ENCODE data around the gene DNAH8. TPM values are rescaled to one million over a fixed set of nuclear protein-coding genes. Genes with fewer than 3 reads are reported as not detected.
"Not testable (repeated sequence)": the region's sequence is repeated elsewhere in the genome, so short reads cannot be mapped to it uniquely, and the experiment has no call there.

The DNAH8 gene
- polyA plus RNA-seq, 3 donors = 0.28 to 0.47 (median 0.39) TPM

DNA sequence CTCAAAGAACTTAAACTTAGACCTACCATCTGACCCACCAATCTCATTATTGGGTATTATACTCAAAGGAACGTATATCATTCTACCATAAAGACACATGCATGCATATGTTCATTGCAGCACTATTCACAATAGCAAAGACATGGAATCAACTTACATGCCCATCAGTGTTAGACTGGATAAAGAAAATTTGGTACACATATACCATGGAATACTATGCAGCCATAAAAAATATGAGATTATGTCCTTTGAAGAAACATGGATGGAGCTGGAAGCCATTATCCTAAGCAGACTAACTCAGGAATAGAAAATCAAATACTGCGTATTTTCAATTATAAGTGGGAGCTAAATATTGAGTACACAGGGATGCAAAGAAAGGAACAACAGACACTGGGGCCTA is 167.0 kb downstream of the DNAH8 start:
- DNase-seq (ENCODE audit: low read depth in 3 of 3, low spot score in 2 of 3) = no peak

DNA sequence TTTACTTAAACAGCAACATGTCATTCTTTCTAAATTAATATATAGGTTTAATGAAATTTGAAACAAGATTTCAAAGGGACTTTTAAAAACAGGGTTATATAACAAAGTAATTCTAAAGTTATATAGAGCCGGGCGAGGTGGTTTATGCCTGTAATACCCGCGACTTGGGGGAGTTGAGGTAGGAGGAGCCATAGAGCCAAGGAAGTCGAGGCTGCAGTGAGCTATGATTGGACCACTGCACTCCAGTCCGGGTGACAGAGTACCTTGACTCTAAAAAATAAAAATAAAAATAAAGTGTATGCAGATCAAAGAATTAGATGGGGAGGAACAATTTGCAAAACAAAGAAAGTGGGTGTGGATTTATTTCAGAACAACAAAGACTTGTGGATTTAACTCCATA is 182.4 kb downstream of the DNAH8 start:
- no peak for DNase-seq (ENCODE audit: low read depth in 3 of 3, low spot score in 2 of 3)

DNA sequence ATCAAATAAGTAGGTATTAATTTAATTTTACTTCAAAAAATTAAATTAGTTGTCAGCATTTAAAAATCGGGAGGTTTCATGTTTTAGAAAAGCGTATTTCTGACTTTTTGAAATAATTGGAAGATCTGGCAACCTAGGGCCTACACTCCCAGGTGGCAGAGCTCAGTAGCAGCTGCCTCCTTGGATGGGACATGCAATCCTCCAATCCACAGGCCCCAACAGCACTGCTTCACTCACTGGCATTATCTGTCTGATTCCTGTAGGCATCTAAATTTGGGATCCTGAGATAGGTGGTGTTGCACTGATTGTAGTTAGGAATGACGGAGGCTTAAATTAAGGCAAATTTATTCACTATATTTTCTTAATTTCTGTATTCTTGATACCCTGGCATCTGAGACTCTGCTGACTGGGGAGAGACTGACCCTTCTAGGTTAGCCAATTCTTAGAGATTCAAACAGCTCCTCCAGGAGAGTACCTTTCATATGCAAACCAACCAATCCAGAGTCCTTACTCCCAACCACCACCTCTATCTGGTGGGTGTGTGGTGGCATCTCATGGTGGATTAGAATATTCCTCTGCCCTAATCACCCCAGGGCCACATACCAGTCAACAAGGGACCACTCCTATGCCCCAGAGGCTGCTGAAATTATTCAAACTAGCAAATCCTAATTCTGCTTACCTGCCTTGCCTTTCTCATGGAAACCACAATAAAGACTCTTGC is 186.9 kb downstream of the DNAH8 start:
- DNase-seq (ENCODE audit: low read depth in 3 of 3, low spot score in 2 of 3) = no peak

DNA sequence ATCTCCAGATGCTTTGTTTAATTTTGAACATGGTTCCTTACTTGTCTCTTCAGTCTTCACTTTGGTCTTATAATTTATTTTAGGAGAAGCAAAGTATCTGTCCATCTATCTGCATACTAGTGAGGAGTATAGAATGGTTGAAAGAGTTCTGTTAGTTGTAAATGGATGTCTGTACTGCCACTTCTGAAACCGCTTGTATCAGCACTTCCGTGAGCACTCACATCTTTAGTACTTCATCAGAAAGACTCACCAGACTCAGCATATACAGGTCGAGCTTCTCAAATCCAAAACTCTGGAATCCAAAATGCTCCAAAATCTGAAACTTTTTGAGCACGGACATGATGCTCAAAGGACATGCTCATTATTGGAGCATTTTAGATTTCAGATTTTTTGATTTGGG is 191.5 kb downstream of the DNAH8 start:
- no peak for DNase-seq (ENCODE audit: low read depth in 3 of 3, low spot score in 2 of 3)

DNA sequence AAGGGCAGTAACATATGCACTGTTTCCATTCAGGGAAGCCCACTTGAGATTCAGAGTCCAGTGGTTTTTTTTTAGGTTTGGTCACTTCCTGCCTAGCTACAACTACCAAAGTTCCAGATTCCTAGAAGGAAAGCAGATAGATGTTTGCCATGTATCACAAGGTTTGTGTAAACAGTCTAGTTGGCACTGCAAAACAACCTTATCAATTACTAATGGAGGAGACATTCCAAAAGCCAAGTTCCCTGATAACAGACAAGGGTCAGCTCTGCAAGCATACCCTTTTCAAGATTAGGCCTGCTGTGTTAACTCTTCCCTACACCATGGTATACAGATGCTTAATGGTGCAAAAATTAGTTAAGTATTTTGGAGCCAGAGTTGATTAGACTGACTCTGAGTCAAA is 192.2 kb downstream of the DNAH8 start:
- no peak for DNase-seq (ENCODE audit: low read depth in 3 of 3, low spot score in 2 of 3)

DNA sequence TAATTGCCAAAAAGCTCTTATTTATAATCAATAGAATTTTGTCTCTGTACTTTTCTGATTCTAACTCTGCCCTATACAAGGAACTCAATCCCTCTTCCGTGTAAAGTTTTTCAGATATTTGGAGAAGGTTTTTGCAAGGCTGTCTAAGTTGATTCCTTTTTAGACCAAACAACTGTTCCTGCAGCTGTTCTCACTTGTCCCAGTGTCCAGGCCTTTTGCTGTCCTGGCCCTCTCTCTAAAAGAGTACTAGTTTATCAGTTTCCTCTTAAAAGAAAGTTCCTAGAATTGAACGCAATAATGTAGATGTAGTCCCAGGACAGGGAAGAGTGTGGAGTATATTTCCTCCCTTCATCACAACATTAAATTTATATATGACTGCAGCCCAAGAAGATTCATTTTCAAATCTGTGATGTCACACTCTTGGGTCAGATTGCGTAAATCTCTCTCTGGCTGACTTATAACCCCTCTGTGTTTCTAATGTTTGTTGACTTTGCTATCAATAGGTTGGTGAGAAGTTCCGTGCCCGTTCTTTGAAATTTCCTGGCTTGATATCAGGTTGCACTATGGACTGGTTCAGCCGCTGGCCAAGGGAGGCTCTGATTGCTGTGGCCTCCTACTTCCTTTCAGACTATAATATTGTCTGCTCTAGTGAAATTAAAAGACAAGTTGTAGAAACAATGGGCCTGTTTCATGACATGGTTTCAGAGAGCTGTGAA is 194.1 kb downstream of the DNAH8 start:
- no peak for DNase-seq (ENCODE audit: low read depth in 3 of 3, low spot score in 2 of 3)

DNA sequence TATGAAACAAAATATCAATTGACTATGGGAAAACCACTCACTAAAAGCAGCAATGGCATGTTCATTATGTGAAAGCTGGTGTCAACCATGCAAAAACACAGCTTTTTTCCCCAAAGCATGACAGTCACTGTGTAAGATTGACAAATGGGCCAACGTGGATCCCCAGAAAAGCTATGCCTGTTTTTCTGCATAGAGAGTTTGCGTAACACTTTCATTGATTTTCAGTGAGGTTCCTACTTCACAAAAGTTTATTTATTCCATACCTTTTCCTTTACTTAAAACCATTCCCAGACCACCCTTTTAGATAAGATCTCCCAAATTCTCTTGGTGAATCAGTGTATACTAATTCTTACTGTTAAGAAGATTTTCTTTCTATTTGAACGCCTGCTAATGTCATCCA is 195.1 kb downstream of the DNAH8 start:
- no peak for DNase-seq (ENCODE audit: low read depth in 3 of 3, low spot score in 2 of 3)

DNA sequence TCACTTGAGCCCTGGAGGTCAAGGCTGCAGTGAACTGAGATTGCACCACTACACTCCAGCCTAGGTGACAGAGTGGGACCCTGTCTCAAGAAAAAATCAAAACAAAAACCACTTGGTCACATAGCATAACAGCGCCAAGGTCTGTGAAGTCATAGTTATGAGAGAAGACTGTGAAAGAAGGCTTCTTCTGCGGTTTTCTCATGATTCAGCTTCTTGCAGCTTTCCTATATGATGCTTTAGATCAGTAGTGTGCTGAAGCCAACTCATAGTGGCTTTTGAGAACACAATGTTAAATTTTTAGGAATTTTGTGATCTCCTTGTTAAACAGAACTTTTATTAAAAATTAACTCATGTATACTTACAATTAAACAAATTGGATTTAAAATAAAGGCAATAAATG is 197.3 kb downstream of the DNAH8 start:
- DNase-seq (ENCODE audit: low read depth in 3 of 3, low spot score in 2 of 3) = no peak

DNA sequence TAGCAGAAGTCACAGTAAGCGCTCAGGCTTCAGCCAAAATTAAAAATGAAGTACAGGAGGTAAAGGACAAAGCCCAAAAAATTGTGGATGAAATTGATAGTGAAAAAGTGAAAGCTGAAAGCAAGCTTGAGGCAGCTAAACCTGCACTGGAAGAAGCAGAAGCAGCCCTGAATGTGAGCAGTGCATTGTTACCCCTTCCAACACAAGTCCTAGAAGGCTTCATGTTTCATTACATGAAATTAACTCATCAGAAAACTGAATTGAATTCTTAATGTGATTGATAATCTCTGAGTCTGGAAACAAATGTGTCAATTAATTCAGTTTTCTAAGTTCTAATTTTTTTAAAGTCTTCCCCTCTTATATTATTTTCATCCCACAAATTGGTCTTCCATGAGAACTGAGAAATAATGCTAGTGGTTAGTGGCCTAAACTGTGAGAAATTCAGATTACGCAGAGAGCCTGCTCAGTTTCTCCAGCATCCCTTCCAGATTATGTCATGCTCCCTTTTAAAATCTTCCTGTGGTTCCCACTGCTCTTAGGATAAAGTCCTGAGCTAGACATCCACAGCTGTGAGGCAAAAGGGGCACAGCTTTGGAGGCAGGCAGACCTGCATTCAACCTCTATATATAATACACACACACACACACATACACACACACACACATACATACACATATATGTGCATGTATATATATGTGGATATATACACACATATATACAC is 200.3 kb downstream of the DNAH8 start:
- no peak for DNase-seq (ENCODE audit: low read depth in 3 of 3, low spot score in 2 of 3)

DNA sequence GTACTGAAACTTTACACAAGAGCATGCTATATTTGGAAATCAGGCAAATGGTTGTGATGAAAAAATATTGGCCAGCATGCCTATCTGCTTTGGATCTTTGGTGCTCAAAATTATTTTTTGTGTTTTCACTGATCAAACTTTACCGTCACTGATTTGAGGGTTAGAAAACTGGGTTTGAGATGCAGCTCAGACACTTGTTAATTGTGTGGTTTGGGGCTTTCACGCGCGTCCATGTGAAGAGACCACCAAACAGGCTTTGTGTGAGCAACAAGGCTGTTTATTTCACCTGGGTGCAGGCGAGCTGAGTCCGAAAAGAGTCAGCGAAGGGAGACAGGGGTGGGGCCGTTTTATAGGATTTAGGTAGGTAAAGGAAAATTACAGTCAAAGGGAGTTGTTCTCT is 206.4 kb downstream of the DNAH8 start:
- not testable (repeated sequence) for DNase-seq (ENCODE audit: low read depth in 3 of 3, low spot score in 2 of 3)

DNA sequence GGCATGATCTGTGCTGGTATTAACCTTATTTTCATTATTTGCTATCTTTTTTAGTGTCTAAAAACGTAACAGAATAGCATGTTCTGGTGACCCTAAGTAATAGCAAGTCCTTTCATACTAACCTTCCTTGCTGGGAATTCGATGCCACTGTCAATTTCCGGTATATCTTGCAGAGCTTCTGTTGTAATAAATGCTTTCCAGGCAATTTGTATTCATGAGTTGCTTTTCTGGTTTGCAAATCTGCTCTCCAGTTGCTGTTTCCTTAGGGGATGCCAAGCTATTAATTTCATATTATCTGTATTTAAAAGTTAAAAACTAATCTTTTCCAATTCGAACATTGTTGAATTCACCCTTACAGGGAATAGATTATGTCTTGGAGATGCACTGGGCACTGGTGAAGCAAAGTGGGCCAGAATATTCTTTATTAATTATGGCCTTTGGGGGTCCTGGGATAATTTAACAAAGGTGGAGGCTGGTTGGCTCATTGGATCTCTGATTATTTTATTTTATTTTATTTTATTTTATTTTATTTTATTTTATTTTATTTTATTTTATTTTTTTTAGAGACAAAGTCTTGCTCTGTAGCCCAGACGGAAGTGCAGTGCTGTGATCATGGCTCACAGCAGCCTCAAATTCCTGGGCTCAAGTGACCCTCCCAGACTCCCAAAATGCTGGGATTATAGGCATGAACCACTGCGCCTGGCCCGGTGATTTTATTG is 209.8 kb downstream of the DNAH8 start:
- no peak for DNase-seq (ENCODE audit: low read depth in 3 of 3, low spot score in 2 of 3)

DNA sequence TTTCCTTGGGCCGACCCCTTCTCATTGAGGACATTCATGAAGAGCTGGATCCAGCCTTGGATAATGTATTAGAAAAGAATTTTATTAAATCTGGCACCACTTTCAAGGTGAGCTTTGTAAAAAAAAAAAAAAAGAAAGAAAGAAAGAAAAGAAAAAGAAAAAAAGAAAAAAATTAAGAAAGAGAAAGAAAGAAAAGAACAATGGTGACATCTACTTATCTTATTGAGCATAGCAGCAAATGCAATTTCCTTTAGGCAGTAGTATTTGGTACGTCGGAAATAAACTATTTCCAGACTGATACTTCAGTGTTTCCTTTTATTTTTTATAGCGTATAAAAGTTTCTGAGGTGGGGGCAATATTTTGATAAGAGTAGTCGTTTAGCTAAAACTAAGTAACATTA is 214.4 kb downstream of the DNAH8 start:
- no peak for DNase-seq (ENCODE audit: low read depth in 3 of 3, low spot score in 2 of 3)

DNA sequence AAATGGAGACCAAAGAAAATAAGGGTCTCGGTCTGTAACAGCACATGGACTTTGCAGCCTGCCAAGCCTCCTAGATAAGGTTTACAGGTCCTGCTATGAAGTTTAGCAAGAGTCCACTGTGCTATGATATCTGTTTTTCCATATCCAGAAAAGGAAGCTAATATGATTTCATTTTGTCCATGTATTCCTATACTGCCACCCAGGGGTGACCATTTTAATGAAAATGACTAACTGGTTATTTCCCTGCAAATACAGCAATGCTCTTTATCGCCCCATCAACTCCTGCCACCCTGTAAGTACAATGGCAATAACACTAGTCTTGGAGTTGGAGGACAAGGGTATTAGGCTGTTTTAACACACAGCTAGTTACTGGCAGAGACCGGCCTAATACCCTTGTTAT is 218.3 kb downstream of the DNAH8 start:
- no peak for DNase-seq (ENCODE audit: low read depth in 3 of 3, low spot score in 2 of 3)

DNA sequence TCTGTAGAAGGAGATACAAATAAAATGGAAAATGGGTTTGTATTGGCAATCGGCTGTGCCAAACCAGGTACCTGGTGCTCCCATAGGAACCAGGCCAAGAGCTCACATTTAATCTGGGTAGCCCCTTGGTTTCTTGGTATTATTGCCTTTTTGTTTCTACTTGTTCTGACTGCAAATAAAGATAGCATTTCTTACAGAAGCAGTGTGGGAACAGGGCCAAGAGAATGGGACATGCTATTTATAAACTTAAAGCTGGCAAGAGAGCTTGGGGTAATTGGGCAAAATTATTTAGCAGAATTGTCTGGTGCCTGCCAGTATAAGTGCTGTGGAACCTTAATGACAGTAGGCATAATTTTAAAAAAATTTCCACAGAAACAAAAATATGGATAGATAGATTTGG is 219.9 kb downstream of the DNAH8 start:
- DNase-seq (ENCODE audit: low read depth in 3 of 3, low spot score in 2 of 3) = no peak

DNA sequence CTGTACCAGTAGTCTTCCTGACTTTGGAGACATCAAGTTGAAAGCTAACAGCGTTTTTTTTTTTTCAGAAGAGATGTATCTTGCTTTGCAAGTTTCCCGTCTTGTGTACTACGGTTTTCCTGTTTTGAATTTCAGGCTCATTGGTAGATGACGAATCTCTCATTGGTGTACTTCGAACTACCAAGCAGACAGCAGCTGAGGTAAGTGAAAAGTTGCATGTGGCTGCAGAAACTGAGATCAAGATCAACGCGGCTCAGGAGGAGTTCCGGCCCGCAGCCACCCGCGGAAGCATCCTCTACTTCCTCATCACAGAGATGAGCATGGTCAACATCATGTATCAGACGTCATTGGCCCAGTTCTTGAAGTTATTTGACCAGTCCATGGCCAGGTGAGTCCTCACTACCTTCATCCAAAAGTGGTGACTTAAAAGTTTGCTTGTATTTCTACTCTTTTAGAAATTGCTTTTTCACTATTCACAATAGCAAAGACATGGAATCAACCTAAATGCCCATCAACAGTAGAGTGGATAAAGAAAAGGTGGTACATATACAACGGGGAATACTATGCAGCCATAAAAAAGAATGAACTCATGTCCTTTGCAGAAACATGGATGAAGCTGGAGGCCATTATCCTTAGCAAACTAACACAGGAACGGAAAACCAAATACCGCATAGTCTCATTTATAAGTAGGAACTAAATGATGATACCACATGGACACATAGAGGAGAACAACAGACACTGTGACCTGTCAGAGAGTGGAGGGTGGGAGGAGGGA is 222.9 kb downstream of the DNAH8 start:
- DNase-seq (ENCODE audit: low read depth in 3 of 3, low spot score in 2 of 3) = no peak

DNA sequence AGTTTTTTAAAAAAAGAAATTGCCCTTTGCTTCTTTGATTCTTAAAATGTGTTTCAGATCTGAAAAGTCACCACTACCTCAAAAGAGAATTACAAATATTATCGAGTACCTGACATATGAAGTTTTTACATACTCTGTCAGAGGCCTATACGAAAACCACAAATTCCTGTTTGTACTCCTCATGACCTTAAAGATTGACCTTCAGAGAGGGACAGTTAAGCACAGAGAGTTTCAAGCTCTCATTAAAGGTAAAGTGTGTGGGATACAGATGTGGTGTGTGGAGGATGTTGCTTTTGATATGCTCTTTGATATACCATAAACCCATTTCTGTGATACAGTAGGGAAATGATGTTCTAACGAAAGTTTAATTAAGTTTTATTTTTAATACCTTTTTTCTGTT is 223.6 kb downstream of the DNAH8 start:
- no peak for DNase-seq (ENCODE audit: low read depth in 3 of 3, low spot score in 2 of 3)

DNA sequence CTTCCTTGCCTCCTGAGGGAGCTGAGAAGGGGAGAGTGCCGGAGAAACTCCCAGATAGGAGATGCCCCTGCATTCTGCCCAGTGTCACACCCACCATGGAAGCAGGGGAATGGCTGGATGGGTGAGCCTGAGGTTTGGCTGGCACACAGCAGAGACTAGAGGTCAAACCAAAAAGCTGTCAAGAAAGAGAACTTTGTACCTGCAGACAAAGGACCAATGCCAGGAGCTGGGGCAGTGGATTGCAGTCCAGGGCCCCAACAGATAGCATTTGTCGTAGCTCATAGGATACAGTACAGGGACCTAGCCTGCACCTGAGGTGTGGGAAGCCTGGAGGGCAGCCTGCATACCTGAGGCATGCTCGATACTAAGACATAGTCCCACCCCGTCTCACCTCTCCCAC is 227.3 kb downstream of the DNAH8 start:
- no peak for DNase-seq (ENCODE audit: low read depth in 3 of 3, low spot score in 2 of 3)

DNA sequence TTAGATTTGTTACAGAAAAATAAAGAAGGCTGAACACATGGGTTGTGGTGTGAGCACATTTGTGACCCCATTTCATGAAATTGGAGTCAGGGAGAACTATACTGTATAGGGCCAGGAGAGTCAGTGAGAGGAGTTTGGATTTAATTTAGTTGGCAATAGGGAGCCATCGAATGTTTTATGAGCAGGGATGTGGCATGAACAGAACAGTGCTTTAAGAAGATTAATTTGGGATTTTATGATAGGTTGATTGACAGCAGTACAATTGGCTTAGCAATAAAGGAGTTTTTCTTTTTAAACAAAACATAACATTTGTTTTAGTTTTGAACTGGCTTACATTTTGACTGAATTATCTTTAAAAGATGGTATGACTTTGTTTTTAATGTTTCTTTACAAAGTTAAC is 227.9 kb downstream of the DNAH8 start:
- DNase-seq (ENCODE audit: low read depth in 3 of 3, low spot score in 2 of 3) = no peak

DNA sequence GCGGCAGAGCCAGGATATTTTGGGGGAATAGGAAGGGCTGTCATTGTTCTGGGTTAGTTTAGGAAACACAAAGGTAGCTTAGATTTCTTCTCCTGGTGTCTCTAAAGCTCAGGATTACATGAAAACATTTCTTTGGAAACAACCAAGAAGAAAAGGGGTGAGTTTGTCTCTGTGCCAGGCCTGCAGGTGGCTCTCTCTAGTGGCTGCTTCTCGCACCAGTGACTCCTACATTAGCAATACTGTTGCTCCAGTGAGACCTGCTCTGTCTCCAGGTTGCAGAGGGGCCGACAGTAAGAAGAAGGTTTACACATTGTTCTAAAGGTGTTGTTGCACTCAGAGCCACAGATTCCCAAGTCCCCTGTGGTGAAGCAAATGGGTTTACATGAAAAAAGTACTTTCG is 228.9 kb downstream of the DNAH8 start:
- no peak for DNase-seq (ENCODE audit: low read depth in 3 of 3, low spot score in 2 of 3)

DNA sequence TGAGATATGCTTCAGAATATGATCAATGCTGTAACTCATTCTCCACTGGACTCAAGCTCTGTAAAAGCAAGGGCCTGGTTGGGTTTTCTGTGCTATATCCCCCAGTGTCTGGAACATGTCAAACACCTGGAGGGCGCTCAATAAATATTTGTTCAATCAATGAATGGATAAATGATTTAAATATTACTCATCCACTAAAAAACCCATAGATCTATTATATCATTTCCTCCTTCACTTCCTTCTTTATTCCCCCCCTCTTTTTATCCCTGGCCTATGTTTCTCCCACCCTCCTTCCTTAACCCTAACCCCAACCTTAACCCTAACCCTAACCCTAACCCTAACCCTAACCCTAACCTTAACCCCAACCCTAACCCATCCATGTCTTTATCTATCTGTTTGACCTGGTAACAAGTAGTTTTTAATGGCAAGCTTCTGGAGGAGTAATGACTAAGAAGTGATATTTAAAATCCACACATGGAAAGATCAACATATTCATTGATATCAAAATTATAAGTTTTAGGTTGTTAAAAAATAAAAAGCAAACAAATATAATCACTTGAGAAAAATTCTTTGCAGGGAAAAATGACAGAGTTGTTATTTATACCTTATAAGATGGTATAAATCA is 229.7 kb downstream of the DNAH8 start:
- DNase-seq (ENCODE audit: low read depth in 3 of 3, low spot score in 2 of 3) = no peak

All from right renal cortex interstitium (tissue), 3 donors.